NCI-H510A treated with DMSO at 0.1 percent for 48 hours (cell line): Measurements from ENCODE around the gene ADRM1.

Experiments used
- DNase-seq: peaks from one replicate; lab custom pipeline; 2025; lab: John Stamatoyannopoulos, UW

ADRM1 gene

DNA sequence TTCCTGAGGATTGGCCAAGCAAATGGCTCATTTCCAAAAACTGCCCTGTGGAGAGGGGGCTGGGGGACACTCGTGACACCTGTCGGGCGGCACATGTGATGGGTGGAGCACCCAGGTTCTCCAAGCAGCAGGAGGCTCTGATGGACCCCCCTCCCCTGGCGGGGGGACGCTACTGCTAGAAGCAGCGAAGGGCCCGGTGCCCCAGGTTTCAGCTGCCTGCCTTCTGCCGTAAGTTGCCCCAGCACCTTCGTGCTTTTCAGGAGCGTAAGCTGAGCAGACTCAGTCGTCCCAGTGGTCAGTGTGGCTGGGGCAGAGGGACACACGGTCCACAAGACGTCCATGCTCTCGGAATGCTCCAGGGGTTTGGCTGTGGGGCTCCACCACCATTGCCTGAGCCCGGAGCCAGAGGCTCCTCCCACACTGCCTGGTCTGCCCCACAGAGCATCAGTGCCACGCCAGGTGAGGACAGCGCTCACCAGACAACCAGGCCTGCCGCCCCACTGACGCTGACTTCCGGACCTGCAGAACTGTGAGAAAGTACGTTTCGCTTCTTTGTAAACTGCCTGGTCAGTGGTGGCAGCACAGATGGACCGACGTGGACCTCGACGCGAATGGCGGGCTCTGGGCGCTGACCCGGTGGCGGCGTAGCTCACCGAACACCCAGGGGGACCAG is 4.1 kb upstream of the ADRM1 start:
- DNase-seq, result no peak

DNA sequence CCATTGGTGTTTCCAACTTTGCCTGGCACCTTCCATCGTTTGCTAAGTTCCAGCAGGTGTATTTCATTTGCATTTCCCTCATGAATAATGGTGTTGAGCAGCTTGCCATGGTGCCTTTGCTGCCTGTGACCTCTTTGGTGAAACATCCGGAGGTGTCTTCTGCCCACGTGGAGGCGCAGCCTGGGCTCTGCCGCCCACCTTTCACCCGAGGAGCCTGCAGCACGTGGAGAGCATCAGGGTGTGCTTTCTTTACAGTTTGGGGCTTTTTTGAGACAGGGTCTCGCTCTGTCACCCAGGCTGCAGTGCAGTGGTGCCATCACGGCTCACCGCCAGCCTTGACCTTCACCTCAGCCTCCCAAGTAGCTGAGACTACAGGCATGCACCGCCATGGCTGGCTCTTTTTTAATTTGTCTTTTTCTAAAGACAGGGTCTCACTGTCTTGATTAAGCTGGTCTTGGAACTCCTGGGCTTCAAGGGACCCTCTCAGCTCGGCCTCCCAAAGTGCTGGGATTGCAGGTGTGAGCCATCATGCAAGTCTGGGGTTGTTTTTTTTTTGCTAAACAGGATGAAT is 3.0 kb upstream of the ADRM1 start:
- DNase-seq, result no peak

DNA sequence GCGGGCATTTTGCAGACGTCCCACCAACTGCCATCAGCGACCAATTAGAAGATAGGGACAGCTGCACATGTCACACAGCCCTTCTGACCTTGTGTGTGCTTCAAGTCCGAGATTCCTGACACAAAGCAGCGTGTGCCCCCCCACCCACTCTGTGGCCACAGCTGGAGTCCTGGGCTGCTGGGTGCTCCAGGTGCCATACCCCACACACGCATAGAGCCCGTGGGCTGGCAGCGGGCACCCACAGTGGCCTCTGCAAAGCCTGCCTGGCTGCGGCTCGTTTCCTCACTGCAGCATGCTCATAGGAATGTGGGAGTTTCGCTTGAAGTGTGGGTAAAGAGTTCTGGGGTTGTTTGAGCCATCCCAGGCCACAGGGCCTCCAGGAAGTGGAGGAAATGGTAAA is 2.5 kb upstream of the ADRM1 start:
- no peak for DNase-seq

DNA sequence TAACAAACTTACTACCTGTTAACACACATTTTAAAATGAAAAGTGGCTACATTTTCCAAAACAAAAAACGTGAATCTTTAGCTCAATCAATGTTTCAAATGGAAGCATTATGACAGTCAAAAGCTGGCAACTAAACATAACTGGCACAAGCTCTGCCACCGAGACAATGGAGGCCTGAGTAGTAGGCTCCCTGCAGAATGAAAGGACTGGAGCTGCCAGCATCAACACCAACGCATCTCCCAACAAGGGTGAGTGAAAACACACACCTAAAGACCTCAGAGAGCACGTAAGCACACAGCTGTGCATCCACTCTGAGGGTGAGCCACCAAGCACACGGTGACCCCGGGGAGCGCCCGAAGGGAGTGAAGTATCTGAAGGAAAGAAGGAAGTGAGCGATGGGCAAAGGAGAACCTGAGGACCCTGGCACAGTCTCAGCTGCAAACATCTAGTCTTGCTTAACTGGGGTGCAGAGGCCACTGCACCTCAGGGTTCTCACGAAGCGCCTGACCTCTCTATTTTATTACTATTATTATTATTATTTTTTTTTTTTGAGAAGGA is 1.6 kb upstream of the ADRM1 start:
- no peak for DNase-seq

DNA sequence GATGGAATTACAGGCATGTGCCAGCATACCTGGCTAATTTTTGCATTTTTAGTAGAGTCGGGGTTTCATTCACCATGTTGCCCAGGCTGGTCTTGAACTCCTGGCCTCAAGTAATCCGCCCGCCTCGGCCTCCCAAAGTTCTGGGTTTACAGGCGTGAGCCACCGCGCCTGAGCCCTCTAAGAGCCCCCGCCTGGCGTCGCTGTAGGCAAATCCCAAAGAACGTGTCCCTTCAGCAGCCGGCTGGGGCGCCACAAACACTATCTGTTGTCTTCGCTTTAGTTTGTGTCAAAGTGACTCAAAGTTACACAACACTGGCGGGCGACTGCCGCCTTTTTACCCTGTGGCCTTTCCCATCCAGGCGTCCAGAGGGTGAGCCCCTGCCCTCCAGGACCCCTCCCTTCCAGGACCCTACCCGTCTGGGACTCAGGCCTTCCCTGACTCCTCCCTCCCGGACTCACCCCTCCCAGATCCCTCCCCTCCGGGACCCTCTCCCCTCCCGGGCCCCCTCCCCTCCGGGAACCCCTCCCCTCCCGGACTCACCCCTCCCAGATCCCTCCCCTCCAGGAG is 940 bp upstream of the ADRM1 start:
- DNase-seq, result peak; percentile 92

DNA sequence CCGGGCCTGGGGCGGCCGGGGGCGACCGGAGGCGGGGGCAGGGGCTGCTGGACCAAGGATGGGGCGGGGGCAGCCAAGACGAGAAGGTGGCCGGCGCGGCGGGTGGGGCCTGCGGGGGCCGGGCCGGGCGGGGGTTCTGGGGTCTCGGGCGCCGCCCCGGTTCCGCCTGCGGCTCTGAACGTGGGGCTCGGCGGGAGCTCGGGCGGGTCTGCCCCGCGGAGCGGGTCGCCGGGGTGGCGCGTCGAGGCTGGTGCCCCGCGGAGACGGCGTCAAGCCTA is 204 bp downstream of the ADRM1 start:
- DNase-seq, result no peak

DNA sequence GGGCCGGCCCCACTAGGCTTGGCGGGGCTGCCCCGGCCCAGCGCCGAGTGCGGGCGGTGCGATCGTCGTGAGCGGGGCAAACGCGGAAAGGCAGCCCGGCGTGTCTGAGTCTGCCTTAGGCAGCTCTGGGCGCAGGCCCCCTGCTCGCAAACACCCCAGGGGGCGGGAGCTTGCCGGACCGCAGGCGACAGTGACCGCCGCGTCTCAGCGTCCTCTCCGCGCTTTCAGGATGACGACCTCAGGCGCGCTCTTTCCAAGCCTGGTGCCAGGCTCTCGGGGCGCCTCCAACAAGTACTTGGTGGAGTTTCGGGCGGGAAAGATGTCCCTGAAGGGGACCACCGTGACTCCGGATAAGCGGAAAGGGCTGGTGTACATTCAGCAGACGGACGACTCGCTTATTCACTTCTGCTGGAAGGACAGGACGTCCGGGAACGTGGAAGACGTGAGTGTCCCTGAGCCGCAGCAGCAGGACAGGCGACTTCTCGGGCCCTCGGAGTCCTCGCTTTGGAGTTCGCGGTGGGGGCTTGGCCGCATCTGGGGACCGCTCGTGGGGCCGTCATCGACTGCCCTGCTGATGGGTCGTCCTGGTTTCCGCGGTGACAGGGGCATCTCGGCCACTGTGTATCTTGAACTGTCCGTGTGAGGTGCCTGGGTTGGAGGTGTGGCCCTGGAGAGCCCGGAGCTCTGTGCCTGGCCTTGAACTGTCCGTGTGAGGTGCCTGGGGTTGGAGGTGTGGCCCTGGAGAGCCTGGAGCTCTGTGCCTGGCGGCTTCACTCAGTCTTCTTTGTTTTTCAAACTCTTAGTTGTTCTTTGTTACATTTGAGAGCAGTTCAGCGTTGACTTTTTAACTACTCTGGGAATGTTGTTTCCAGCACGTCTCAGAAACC is 786 bp downstream of the ADRM1 start:
- DNase-seq, result no peak

DNA sequence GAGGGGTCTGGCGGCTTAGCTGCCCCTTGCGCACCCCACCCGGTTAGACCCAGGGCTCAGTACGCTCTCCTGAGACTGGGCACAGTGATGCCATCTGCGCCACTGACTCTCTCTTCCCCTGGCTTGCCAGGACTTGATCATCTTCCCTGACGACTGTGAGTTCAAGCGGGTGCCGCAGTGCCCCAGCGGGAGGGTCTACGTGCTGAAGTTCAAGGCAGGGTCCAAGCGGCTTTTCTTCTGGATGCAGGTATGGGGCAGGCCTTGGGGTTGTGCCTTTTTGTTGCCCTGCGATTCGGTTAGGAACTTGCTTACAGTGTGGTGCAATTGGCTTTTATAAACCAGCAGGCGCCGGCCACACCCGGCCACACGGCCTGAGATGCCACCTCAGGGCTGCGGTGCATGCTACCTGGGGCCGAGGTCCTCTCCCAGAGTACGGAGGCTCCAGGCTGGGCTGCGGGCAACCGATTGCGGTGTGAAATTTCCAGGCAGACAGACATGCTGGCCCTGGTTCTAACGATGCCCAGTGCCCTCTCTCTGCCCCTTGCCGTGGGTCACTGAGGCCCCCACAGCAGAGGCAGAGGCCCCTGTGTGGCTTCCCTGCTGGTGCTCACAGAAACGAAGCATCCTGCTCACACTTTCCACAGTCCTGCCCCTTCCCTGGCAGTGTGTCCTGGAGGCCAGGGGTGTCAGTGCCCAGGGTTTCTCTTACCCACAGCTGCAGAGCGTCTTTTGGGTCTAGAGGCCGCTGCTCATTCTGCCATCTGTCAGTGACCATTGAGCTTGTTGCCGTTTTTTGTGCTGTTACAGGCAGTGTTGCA is 1.7 kb downstream of the ADRM1 start:
- DNase-seq, result no peak

DNA sequence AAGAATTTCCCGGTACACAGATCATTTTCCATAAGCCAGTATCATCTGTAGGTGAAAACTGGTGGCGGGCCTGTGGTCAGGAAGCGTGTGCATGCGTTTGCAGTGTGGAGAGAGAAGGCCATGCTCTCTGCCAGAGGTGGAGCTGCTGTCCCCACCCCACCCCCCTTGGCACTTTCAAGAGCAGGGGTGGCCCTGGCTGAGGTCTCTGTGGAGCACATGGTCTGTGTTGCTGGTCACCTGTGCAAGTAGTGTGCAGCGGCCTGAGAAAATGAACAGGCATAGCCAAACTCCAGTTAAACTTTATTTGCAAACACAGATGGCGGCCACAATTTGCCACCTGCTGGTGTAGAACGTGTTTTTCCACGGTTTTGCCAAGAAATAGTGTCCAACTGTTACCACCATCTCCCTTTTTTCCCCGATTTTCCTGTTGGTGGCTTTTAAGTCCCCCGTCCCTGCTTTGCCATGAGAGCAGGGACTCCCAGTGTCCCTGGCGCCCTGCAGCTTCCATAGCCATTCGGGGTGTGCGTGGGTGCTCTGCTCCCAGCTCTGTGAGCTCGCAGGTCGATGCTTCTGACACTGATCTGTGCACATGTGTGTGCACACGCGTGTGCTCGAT is 2.5 kb downstream of the ADRM1 start:
- no peak for DNase-seq

DNA sequence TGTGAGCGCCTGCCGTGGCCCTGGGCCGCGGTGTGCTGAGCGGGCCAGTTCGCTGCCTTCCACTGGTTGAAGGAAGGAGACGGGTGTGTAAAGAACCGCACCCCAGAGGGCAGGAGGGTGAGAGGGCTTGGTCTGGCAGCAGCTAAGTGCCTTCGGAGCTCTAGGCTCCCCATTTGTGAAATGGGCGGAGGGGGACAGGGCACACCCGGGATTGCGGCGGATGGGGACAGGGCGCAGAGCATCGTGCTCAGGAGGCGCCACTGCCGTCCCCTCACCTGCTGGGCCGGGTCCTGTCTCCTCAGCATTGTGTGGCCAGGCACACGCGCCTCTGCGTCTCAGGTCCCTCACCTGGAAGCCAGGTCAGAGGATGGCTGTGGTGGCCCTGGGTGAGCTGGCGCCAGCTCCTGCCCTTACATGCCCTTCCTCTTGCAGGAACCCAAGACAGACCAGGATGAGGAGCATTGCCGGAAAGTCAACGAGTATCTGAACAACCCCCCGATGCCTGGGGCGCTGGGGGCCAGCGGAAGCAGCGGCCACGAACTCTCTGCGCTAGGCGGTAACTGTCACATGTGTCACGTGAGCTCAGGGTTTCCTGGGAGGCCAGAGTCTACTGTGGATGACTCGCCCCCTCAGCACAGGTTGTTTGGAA is 3.1 kb downstream of the ADRM1 start:
- no peak for DNase-seq

DNA sequence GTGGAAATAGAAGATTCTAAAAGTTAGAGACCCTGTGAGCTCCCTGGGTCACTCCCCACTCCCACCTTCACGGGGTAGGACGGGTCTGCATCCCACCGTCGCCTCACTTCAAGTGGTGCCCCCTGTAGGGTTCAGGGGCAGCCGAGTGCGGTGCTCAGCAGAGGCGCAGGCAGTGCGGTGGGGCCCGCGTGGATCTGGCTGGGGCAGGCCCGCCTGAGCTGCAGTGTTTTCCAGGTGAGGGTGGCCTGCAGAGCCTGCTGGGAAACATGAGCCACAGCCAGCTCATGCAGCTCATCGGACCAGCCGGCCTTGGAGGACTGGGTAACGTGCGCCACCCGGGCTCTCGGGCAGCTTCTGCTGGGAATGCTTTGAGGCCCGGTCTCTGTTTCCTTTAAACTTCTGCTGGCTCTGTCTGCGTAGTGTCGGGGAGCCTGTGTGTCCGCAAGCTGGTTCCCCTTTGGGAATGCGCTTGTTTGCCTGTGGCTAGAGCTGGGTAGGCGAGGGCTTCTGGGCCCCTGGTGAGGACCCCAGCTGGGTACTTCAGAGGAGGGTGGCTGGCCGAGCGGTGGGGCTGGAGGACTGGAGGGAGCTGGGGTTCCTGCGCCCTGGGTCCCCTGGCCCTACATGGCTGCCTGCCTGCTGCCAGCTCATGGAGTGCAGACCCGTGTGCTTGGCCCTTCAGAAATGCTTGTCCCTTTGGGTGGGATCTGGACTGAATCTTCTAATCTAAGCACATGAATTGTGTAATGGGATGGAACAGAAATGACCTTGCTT is 3.8 kb downstream of the ADRM1 start:
- DNase-seq, result no peak

DNA sequence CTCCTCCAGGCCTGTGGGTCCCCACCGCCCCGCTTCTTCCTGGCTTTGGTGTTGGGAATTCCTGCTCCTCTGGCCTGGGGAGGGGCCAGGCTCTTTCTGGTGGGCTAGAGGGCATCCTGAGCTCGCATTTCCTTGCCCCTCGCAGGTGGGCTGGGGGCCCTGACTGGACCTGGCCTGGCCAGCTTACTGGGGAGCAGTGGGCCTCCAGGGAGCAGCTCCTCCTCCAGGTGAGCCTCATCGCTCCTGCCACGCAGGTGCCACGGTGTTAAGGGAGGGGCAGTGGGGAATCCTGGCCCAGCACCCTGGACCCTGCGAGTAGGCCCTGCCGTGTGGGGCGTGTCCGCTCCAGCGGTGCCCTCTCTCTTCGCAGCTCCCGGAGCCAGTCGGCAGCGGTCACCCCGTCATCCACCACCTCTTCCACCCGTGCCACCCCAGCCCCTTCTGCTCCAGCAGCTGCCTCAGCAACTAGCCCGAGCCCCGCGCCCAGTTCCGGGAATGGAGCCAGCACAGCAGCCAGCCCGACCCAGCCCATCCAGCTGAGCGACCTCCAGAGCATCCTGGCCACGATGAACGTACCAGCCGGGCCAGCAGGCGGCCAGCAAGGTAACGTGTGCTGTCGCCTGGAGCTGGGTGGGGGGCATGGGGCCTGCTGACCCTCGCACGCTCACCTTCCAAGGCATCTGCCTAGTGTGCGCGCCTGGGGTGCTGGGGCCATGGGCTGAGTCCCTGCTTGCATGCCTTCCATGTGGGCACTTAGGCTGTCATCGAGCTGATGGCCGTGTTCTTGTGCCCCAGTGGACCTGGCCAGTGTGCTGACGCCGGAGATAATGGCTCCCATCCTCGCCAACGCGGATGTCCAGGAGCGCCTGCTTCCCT is 4.7 kb downstream of the ADRM1 start:
- no peak for DNase-seq

DNA sequence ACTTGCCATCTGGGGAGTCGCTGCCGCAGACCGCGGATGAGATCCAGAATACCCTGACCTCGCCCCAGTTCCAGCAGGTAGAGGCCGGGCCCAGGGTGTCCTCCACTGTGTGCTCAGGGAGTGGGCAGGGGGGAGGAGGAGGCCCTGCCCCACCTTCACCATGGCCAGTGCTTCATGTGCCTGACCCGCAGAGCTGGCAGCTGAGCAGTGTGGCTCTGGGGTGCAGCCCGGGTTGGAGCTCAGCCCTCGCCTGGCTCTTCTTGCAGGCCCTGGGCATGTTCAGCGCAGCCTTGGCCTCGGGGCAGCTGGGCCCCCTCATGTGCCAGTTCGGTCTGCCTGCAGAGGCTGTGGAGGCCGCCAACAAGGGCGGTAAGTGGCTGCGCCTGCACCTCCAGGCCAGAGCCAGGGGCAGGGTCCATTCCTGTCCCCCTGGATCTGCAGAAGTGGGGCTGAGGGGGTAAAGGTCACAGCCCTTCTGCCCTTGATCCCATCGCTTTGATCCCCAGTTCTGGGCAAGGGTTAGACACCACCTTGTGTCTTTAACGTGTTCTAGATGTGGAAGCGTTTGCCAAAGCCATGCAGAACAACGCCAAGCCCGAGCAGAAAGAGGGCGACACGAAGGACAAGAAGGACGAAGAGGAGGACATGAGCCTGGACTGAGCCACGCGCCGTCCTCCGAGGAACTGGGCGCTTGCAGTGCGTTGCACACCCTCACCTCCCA is 5.5 kb downstream of the ADRM1 start:
- no peak for DNase-seq

DNA sequence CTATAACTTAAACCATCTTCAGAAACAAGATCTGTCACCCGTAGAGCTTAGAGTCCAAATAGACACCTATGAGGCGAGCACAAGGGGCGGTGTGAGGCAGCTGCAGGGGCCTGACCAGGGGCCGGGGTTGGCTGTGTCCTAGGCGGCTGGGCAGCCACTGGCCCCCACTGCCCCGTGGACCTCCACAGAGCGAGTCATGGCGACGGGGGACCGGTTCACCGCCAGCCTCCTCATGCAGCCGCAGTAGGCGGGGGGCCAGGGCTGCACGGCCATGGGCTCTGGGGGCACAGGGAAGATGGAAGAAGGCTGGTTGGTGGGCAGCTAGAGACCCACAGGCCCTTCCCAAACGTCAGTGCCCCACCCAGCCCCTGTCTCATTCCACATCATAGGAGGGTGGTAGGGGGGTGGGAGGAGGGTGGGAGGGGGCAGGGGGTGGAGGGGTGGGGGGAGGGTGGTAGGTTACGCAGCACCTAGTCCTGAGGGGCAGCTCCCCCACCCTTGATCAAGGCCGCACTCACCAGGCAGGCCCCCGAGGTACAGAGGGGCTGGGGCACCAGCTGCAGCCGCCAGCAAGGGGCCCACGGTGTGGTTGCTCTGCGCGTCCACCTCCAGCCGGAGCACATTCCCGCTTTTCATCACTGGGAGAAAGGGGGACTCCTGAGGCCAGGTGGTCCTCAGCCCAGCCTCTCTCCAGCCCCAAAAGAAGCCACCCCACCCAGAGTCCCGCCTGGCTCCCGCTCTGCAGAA is 6.6 kb downstream of the ADRM1 start:
- DNase-seq, result no peak

DNA sequence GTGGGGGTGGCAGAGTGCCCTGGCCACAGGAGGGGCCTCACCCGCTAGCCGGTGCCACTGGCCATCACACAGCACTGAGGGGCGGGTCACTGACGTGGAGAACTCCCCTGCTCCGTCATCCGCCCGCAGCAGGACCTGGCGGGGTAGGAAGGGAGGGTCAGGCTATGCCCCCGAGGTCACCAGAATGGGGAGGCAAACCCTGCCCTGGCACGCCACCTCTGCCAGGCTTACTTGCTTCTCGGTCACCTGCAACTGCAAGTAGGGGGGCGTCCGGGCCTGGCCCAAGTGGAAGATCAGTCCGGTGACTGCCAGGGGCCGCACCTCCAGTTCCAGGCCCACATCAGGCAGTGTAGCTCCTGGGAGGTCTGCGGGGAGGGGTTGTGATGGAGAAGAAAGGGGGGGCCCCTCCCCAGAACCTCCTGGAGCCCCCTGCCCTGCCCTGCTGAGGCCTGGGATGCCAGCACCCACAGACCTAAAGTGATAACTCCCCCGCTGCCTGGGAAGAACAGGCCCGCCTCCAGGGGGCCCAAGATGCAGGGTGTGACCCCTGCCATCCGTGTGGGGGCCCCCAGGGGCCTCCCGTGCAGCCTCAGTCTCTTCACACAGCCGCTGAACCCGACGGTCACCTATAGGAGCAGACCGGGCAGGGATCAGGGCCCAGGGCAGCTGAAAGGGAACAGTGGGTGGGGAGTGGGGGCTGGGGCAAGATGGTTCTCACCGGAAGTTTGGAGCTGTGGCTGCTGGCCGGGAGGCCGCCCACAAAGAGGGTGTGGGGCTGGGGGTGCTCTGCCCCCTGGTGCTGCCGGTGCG is 7.4 kb downstream of the ADRM1 start:
- DNase-seq, result no peak

DNA sequence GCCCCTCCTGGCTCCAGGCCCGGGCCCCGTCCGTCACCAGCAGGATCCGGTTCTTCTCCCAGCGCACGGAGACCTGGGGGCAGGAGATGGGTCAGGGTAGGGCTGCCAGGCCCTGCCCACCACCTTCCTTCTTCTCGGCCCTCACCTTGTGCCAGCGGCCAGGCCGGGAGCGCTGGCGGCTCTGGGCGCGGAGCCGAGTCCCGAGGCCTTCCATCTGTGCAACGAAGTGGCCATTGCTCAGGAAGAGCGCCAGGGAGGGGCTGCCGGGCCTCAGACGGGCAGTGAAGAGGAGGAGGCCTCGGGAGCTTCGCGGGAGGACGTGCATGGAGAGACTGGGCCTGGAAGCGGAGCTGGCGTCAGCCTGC is 7.9 kb downstream of the ADRM1 start:
- no peak for DNase-seq

DNA sequence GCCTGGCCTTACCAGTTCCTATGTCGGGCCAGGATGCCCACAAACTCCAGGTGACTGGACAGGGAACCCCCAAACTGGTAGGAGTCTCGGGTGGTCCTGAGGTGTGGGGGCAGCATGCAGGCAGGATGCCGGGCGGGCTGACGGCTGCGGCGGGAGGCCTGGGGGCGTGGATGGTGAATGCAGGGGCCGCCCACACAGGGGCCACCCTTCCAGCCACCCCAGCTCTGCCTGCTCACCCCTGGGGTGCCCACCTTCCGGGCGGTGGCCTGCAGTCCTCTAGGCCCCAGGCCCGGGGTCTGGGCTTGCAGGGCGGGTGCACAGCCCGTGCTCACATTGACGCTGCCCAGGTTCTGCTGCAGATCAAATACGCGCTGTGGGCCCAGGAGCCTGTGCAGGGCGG is 8.4 kb downstream of the ADRM1 start:
- DNase-seq, result no peak
